Measurements from ENCODE around the gene ASXL2.

DNA sequence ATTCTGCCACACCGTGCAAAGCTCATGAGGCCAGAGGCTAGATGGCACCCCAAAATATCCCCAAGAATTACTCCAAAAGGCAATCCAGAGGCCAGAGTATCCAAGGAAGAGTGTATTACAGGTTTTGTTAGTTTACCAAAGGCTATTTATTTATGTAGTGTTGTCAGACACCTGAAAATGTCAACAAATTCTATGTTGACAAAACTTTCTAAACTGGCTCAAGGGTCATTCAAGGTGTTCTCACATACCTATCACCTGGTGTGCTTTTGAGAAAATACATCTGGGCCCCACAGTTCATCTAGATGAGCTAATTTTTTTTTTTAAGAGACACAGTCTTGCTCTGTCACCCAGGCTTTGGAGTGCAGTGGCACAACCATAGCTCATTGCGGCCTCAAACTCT lies 192.5 kb downstream of the ASXL2 start:
- TF ChIP-seq, protein P1, sequence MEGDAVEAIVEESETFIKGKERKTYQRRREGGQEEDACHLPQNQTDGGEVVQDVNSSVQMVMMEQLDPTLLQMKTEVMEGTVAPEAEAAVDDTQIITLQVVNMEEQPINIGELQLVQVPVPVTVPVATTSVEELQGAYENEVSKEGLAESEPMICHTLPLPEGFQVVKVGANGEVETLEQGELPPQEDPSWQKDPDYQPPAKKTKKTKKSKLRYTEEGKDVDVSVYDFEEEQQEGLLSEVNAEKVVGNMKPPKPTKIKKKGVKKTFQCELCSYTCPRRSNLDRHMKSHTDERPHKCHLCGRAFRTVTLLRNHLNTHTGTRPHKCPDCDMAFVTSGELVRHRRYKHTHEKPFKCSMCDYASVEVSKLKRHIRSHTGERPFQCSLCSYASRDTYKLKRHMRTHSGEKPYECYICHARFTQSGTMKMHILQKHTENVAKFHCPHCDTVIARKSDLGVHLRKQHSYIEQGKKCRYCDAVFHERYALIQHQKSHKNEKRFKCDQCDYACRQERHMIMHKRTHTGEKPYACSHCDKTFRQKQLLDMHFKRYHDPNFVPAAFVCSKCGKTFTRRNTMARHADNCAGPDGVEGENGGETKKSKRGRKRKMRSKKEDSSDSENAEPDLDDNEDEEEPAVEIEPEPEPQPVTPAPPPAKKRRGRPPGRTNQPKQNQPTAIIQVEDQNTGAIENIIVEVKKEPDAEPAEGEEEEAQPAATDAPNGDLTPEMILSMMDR (IDR thresholded peaks at IDR 0.05): no peak
- no peak for TF ChIP-seq POLR2A (IDR thresholded peaks at IDR 0.05)

Measured in suprapubic skin (tissue), 3 donors.